NCI-H1092 treated with DMSO at 0.1 percent for 48 hours (cell line): Measurements from ENCODE around the gene RIPOR3.
"Not testable (repeated sequence)": the region's sequence is repeated elsewhere in the genome, so short reads cannot be mapped to it uniquely, and the experiment has no call there.

Experiments used
- DNase-seq: peaks from one replicate; lab custom pipeline; 2025; lab: John Stamatoyannopoulos, UW

Gene RIPOR3

GRCh38 chr20:50724112-50724725 is 32.9 kb upstream of the RIPOR3 start:
- no peak for DNase-seq

- no peak for DNase-seq
Observed at GRCh38 chr20:50723672-50724071, 32.3 kb upstream of the RIPOR3 start.

- no peak for DNase-seq
Observed at GRCh38 chr20:50722424-50723155, 31.2 kb upstream of the RIPOR3 start.

- no peak for DNase-seq
Observed at GRCh38 chr20:50721881-50722281, 30.5 kb upstream of the RIPOR3 start.

GRCh38 chr20:50720582-50720981 is 29.2 kb upstream of the RIPOR3 start:
- DNase-seq: no peak

GRCh38 chr20:50720026-50720425 is 28.7 kb upstream of the RIPOR3 start:
- no peak for DNase-seq

GRCh38 chr20:50719328-50719727 is 28.0 kb upstream of the RIPOR3 start:
- DNase-seq: no peak

GRCh38 chr20:50717974-50718761 is 26.8 kb upstream of the RIPOR3 start:
- DNase-seq: no peak

GRCh38 chr20:50717312-50717711 is 26.0 kb upstream of the RIPOR3 start:
- DNase-seq: no peak

- no peak for DNase-seq
Observed at GRCh38 chr20:50716518-50716917, 25.2 kb upstream of the RIPOR3 start.

- DNase-seq: no peak
Observed at GRCh38 chr20:50715694-50716093, 24.4 kb upstream of the RIPOR3 start.

- DNase-seq: not testable (repeated sequence)
Observed at GRCh38 chr20:50714426-50714825, 23.1 kb upstream of the RIPOR3 start.

GRCh38 chr20:50713657-50714101 is 22.3 kb upstream of the RIPOR3 start:
- DNase-seq: no peak

- no peak for DNase-seq
Observed at GRCh38 chr20:50712771-50713656, 21.7 kb upstream of the RIPOR3 start.

GRCh38 chr20:50711113-50711825 is 19.9 kb upstream of the RIPOR3 start:
- DNase-seq: no peak

GRCh38 chr20:50710492-50711063 is 19.2 kb upstream of the RIPOR3 start:
- DNase-seq: no peak

- no peak for DNase-seq
Observed at GRCh38 chr20:50709636-50709973, 18.3 kb upstream of the RIPOR3 start.

- DNase-seq: no peak
Observed at GRCh38 chr20:50708845-50709635, 17.7 kb upstream of the RIPOR3 start.

GRCh38 chr20:50704971-50705370 is 13.6 kb upstream of the RIPOR3 start:
- no peak for DNase-seq

GRCh38 chr20:50704514-50704913 is 13.2 kb upstream of the RIPOR3 start:
- DNase-seq: no peak
